BLaER1 treated with 17β-estradiol and CSF1 and Interleukin-3, amounts not matched to agents 10 nM and 100 nM (cell line): Measurements from ENCODE around the gene FANCE.

Experiments
- H3K27ac ChIP-seq, 11 experiments: shearing (Covaris generic); formaldehyde crosslinking; 2 replicates each; pipeline ENCODE4 v1.8.1; 2022
- H3K27me3 ChIP-seq, 11 experiments: shearing (Covaris generic); formaldehyde crosslinking; 2 replicates each; pipeline ENCODE4 v1.8.1; 2022
- H3K36me3 ChIP-seq, 11 experiments: shearing (Covaris generic); formaldehyde crosslinking; 2 replicates each; pipeline ENCODE4 v1.8.1; 2022
- H3K4me1 ChIP-seq, 10 experiments: shearing (Covaris generic); formaldehyde crosslinking; 2 replicates each; pipeline ENCODE4 v1.8.1; 2022
- H3K4me2 ChIP-seq, 11 experiments: shearing (Covaris generic); formaldehyde crosslinking; 2 replicates each; pipeline ENCODE4 v1.8.1; 2022
- H3K4me3 ChIP-seq, 10 experiments: shearing (Covaris generic); formaldehyde crosslinking; 2 replicates each; pipeline ENCODE4 v1.8.1; 2022
- H3K9ac ChIP-seq, 11 experiments: shearing (Covaris generic); formaldehyde crosslinking; 2 replicates each; pipeline ENCODE4 v1.8.1; 2022
- H3K9me3 ChIP-seq, 11 experiments: shearing (Covaris generic); formaldehyde crosslinking; replicated peaks in 1 of 11; 2 replicates each; pipeline ENCODE4 v1.8.1; 2022
- H4K20me1 ChIP-seq, 11 experiments: shearing (Covaris generic); formaldehyde crosslinking; 2 replicates each; pipeline ENCODE4 v1.8.1; 2022
- Cebpa-rat ChIP-seq, 11 experiments: shearing (Covaris generic); IDR thresholded peaks; 2 replicates each; pipeline ENCODE4 v1.8.1; 2022

FANCE gene

GRCh38 chr6:35489066-35489465 is 36.9 kb downstream of the FANCE start:
- Histone ChIP-seq H3K27me3 (peaks cover 0 to 39% (median 0%) of the 10 kb centered on the region in 11 experiments; a peak in 7 of 22 replicates), H3K27ac (no peak overlapping the region), H3K4me1 (peaks cover 50 to 80% (median 60%) of the 10 kb centered on the region in 10 experiments), H3K4me3 (no peak overlapping the region), H3K4me2 (peak overlapping the region in 4 of 11 experiments; percentile 73 to 85 (median 80); a peak in 6 of 22 replicates), H3K9me3 (no peaks in the 10 kb centered on the region), H4K20me1 (peaks cover 0 to 70% (median 28%) of the 10 kb centered on the region in 11 experiments; a peak in 19 of 22 replicates), H3K9ac (no peak overlapping the region), H3K36me3 (no peaks in the 10 kb centered on the region)
- no peak for TF ChIP-seq Cebpa-rat (IDR thresholded peaks at IDR 0.05)

GRCh38 chr6:35489995-35490791 is 38.1 kb downstream of the FANCE start:
- Histone ChIP-seq H3K9ac (no peak overlapping the region), H3K4me2 (peak overlapping the region in 9 of 11 experiments; percentile 7 to 97 (median 49); a peak in 13 of 22 replicates), H3K4me1 (peaks cover 60 to 81% (median 69%) of the 10 kb centered on the region in 10 experiments)

GRCh38 chr6:35490821-35491557 is 38.9 kb downstream of the FANCE start:
- Histone ChIP-seq H3K36me3 (no peaks in the 10 kb centered on the region), H3K27me3 (peaks cover 0 to 57% (median 0%) of the 10 kb centered on the region in 11 experiments; a peak in 8 of 22 replicates), H3K9ac (peak overlapping the region in 2 of 11 experiments; percentile 15 to 25; a peak in 1 of 22 replicates), H3K4me3 (no peak overlapping the region), H4K20me1 (peaks cover 16 to 82% (median 46%) of the 10 kb centered on the region in 11 experiments; a peak in 20 of 22 replicates), H3K27ac (no peak overlapping the region), H3K4me1 (peaks cover 68 to 84% (median 77%) of the 10 kb centered on the region in 10 experiments), H3K9me3 (no peaks in the 10 kb centered on the region), H3K4me2 (peak overlapping the region in 10 of 11 experiments; percentile 25 to 98 (median 96); a peak in 20 of 22 replicates)
- no peak for TF ChIP-seq Cebpa-rat (IDR thresholded peaks at IDR 0.05)

More at GRCh38 chr6:35489995-35490791, 38.1 kb downstream of the FANCE start:
- TF ChIP-seq Cebpa-rat (IDR thresholded peaks at IDR 0.05), result no peak
- Histone ChIP-seq H3K27me3 (peaks cover 0 to 49% (median 0%) of the 10 kb centered on the region in 11 experiments; a peak in 7 of 22 replicates), H3K36me3 (no peaks in the 10 kb centered on the region), H4K20me1 (peaks cover 9 to 75% (median 38%) of the 10 kb centered on the region in 11 experiments; a peak in 20 of 22 replicates), H3K4me3 (no peak overlapping the region), H3K27ac (no peak overlapping the region), H3K9me3 (no peaks in the 10 kb centered on the region)

- Histone ChIP-seq H3K4me1 (peaks cover 70 to 88% (median 80%) of the 10 kb centered on the region in 10 experiments), H3K9me3 (no peaks in the 10 kb centered on the region), H3K4me3 (no peak overlapping the region), H3K27ac (peak overlapping the region in 1 of 11 experiments; percentile 4; a peak in 1 of 22 replicates), H3K9ac (peak overlapping the region in 6 of 11 experiments; percentile 15 to 32 (median 22); a peak in 4 of 22 replicates), H3K4me2 (peak overlapping the region; percentile 25 to 98 (median 95); a peak in 21 of 22 replicates), H3K36me3 (no peaks in the 10 kb centered on the region), H3K27me3 (peaks cover 0 to 61% (median 0%) of the 10 kb centered on the region in 11 experiments; a peak in 9 of 22 replicates), H4K20me1 (peaks cover 16 to 78% (median 47%) of the 10 kb centered on the region in 11 experiments; a peak in 20 of 22 replicates)
- TF ChIP-seq Cebpa-rat (IDR thresholded peaks at IDR 0.05), result no peak
These were observed 39.6 kb downstream of the FANCE start for GRCh38 chr6:35491558-35492257.

GRCh38 chr6:35492258-35492973 is 40.3 kb downstream of the FANCE start:
- peaks cover 71 to 84% (median 80%) of the 10 kb centered on the region in 10 experiments for H3K4me1 ChIP-seq
- H3K9ac ChIP-seq, result peak overlapping the region in 5 of 11 experiments; percentile 19 to 38 (median 27); a peak in 5 of 22 replicates
- H3K36me3 ChIP-seq, result no peaks in the 10 kb centered on the region
- H3K4me3 ChIP-seq, result no peak overlapping the region
- H3K27me3 ChIP-seq, result peaks cover 0 to 66% (median 3%) of the 10 kb centered on the region in 11 experiments; a peak in 17 of 22 replicates
- H3K27ac ChIP-seq, result 0 out of 22 replicates have a peak overlapping the region, but pooled peaks of 1 of the 11 experiments have one; percentile 6
- H4K20me1 ChIP-seq, result peaks cover 16 to 76% (median 47%) of the 10 kb centered on the region in 11 experiments; a peak in 20 of 22 replicates
- H3K4me2 ChIP-seq, result peak overlapping the region; percentile 25 to 98 (median 95)
- TF ChIP-seq Cebpa-rat (IDR thresholded peaks at IDR 0.05), result no peak
- no peaks in the 10 kb centered on the region for H3K9me3 ChIP-seq

- peak overlapping the region in 1 of 11 experiments; percentile 38; a peak in 1 of 22 replicates for H3K9ac ChIP-seq
- peaks cover 71 to 84% (median 80%) of the 10 kb centered on the region in 10 experiments for H3K4me1 ChIP-seq
- H3K4me3 ChIP-seq, result no peak overlapping the region
- no peaks in the 10 kb centered on the region for H3K9me3 ChIP-seq
- H3K36me3 ChIP-seq, result no peaks in the 10 kb centered on the region
- peak overlapping the region; percentile 25 to 98 (median 95); a peak in 20 of 22 replicates for H3K4me2 ChIP-seq
- H3K27me3 ChIP-seq, result peaks cover 5 to 71% (median 8%) of the 10 kb centered on the region in 11 experiments; a peak in 21 of 22 replicates
- 0 out of 22 replicates have a peak overlapping the region, but pooled peaks of 1 of the 11 experiments have one; percentile 6 for H3K27ac ChIP-seq
- peaks cover 16 to 73% (median 47%) of the 10 kb centered on the region in 11 experiments; a peak in 20 of 22 replicates for H4K20me1 ChIP-seq
- 0 out of 22 replicates have a peak, but pooled peaks of 1 of the 11 experiments have one; percentile 15 for TF ChIP-seq Cebpa-rat (IDR thresholded peaks at IDR 0.05)
These were observed 40.8 kb downstream of the FANCE start for GRCh38 chr6:35492974-35493284.

- Histone ChIP-seq H4K20me1 (peaks cover 16 to 74% (median 49%) of the 10 kb centered on the region in 11 experiments; a peak in 20 of 22 replicates), H3K4me2 (peak overlapping the region; percentile 87 to 98 (median 95)), H3K9ac (no peak overlapping the region), H3K27ac (peak overlapping the region in 1 of 11 experiments; percentile 16; a peak in 1 of 22 replicates), H3K9me3 (no peaks in the 10 kb centered on the region), H3K36me3 (no peaks in the 10 kb centered on the region), H3K4me1 (peaks cover 71 to 84% (median 80%) of the 10 kb centered on the region in 10 experiments), H3K27me3 (peaks cover 9 to 76% (median 13%) of the 10 kb centered on the region in 11 experiments; a peak in 21 of 22 replicates), H3K4me3 (no peak overlapping the region)
- no peak for TF ChIP-seq Cebpa-rat (IDR thresholded peaks at IDR 0.05)
These were observed 41.3 kb downstream of the FANCE start for GRCh38 chr6:35493307-35493983.
